K562 (cell line): ENCODE results near the gene PITPNB.

ENCODE experiments used
- FOXP1 ChIP-seq: sonication (generic); formaldehyde crosslinking; IDR thresholded peaks from 2 replicates; pipeline ENCODE4 v1.8.0; 2022; ENCODE audit warnings: mild to moderate bottlenecking, missing genetic modification reagents
- NR2C2 ChIP-seq, 2 experiments: fragments of 200-800 bp in 1 of 2; sonication (Bioruptor generic) in 1 of 2; sonication (generic) in 1 of 2; formaldehyde crosslinking in 1 of 2; IDR thresholded peaks; 2 replicates each; pipeline versions ENCODE4 v1.6.1 to v1.8.0; 2016 to 2022; ENCODE audit warnings: mild to moderate bottlenecking in 1 of 2, missing compliant biosample characterization in 1 of 2, missing genetic modification characterization in 1 of 2, missing genetic modification reagents in 1 of 2
- PTRF ChIP-seq: fragments of 450-650 bp; IDR thresholded peaks from 2 replicates; pipeline ENCODE4 v1.6.1; 2016; ENCODE audit warnings: mild to moderate bottlenecking, missing genetic modification characterization, missing compliant biosample characterization
- RBBP5 ChIP-seq: fragments of 200-600 bp; sonication (generic); IDR thresholded peaks from 2 replicates; pipeline ENCODE4 v1.6.1; 2012; ENCODE audit warnings: borderline replicate concordance, mild to moderate bottlenecking, low read length, control low read depth, inconsistent platforms; ENCODE audit not compliant: insufficient read depth, poor library complexity, severe bottlenecking
- TF ChIP-seq, protein P1 (sequence below): sonication (generic); formaldehyde crosslinking; IDR thresholded peaks from 2 replicates; pipeline ENCODE4 v1.8.1; 2023; ENCODE audit warnings: mild to moderate bottlenecking, missing genetic modification reagents

DNA sequence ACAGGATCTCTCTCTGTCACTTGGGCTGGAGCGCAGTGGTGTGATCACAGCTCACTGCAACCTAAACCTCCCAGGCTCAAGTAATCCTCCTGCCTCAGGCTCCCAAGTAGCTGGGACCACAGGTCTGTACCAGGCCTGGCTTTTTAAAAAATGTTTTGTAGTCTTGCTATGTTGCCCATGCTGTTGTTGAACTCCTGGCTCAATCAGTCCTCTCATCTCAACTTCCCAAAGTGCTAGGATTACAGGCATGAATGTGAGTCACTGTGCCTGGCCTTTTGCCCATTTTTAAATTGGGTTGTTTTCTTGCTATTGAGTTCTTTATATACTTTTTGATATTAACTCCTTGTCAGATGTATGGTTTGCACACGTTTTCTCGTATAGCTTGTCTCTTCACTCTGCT lies 33.0 kb upstream of the PITPNB start:
- TF ChIP-seq PTRF (no peak), FOXP1 (CRISPR knock-in tag) (no peak), RBBP5 (no peak), NR2C2 (CRISPR knock-in tag; IDR thresholded peaks at IDR 0.05) (no peak), NR2C2 (tag; IDR thresholded peaks at IDR 0.05) (no peak)
- TF ChIP-seq, protein P1, sequence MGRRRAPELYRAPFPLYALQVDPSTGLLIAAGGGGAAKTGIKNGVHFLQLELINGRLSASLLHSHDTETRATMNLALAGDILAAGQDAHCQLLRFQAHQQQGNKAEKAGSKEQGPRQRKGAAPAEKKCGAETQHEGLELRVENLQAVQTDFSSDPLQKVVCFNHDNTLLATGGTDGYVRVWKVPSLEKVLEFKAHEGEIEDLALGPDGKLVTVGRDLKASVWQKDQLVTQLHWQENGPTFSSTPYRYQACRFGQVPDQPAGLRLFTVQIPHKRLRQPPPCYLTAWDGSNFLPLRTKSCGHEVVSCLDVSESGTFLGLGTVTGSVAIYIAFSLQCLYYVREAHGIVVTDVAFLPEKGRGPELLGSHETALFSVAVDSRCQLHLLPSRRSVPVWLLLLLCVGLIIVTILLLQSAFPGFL (CRISPR knock-in tag) = no peak
